Spleen (tissue), 11 donors: ENCODE data around the gene SDK2. TPM values are rescaled to one million over a fixed set of nuclear protein-coding genes. Genes with fewer than 3 reads are reported as not detected.
A peak's percentile ranks its signal among the peaks of the same experiment; 100 is the strongest.

Experiments used
- DNase-seq: peaks from one replicate; pipeline ENCODE4 v3.0.0-alpha.2; 2020
- H3K27ac ChIP-seq, 8 donors: fragments of 200-600 bp; sonication (generic) in 7 of 8; 1 replicate in 4 of 8; 2 replicates in 4 of 8; pipeline versions ENCODE4 v1.5.0 to v1.8.0; 2016 to 2021; ENCODE audit warnings: inconsistent platforms in 4 of 8, mild to moderate bottlenecking in 4 of 8, moderate library complexity in 1 of 8
- H3K27me3 ChIP-seq, 7 donors: fragments of 200-600 bp; sonication (generic) in 6 of 7; replicated peaks in 1 of 7; 1 replicate in 4 of 7; 2 replicates in 3 of 7; pipeline versions ENCODE4 v1.5.0 to v1.8.0; 2016 to 2021; ENCODE audit warnings: inconsistent platforms in 3 of 7, mild to moderate bottlenecking in 1 of 7
- H3K36me3 ChIP-seq, 6 donors: fragments of 200-600 bp; sonication (generic) in 5 of 6; 1 replicate in 4 of 6; 2 replicates in 2 of 6; pipeline versions ENCODE4 v1.5.0 to v1.8.0; 2016 to 2021; ENCODE audit warnings: inconsistent platforms in 2 of 6
- H3K4me1 ChIP-seq, 6 donors: fragments of 200-600 bp; sonication (generic) in 5 of 6; 1 replicate in 3 of 6; 2 replicates in 3 of 6; pipeline versions ENCODE4 v1.5.0 to v1.8.0; 2016 to 2021; ENCODE audit warnings: inconsistent platforms in 3 of 6
- H3K4me3 ChIP-seq, 8 donors: fragments of 200-600 bp; sonication (generic) in 7 of 8; 1 replicate in 4 of 8; 2 replicates in 4 of 8; pipeline versions ENCODE4 v1.5.0 to v1.8.0; 2016 to 2021; ENCODE audit warnings: inconsistent platforms in 4 of 8, mild to moderate bottlenecking in 4 of 8, moderate library complexity in 2 of 8
- H3K9me3 ChIP-seq, 8 donors: fragments of 200-600 bp; sonication (generic) in 7 of 8; 1 replicate in 4 of 8; 2 replicates in 4 of 8; pipeline versions ENCODE4 v1.5.0 to v1.8.0; 2016 to 2021; ENCODE audit warnings: inconsistent platforms in 4 of 8
- CTCF ChIP-seq, 11 experiments: fragments of 200-600 bp in 7 of 11; fragments of 450-650 bp in 4 of 11; sonication (generic) in 4 of 11; IDR thresholded peaks in 8 of 11; conservative IDR thresholded peaks in 3 of 11; 1 replicate in 7 of 11; 2 replicates in 4 of 11; pipeline versions ENCODE4 v1.4.0 to v1.8.0; 2016 to 2021; ENCODE audit warnings: antibody characterized with exemption in 11 of 11, inconsistent platforms in 4 of 11, mild to moderate bottlenecking in 1 of 11
- POLR2A ChIP-seq, 3 donors: fragments of 450-650 bp; IDR thresholded peaks; one replicate each; pipeline ENCODE4 v1.5.1; 2017; ENCODE audit warnings: antibody characterized with exemption in 3 of 3, mild to moderate bottlenecking in 1 of 3
- POLR2AphosphoS5 ChIP-seq, 3 donors: sonication (generic); formaldehyde crosslinking; IDR thresholded peaks; one replicate each; pipeline ENCODE4 v1.5.1; 2017; ENCODE audit warnings: antibody characterized with exemption in 3 of 3
- WGBS, 5 donors: extraction: QIAGEN DNeasy Blood & Tissue Kit in 3 of 5; methylation state at CpG; one replicate each; pipeline versions ENCODE4 v1.1.5 to v1.1.7; 2013 to 2018; 5-methylcytosine and 5-hydroxymethylcytosine counted together
- intact Hi-C: fragments of 100-400 bp; cut with DNase I; formaldehyde crosslinking; loops from one replicate; pipeline ENCODE4 v1.15.0; 2023; ENCODE audit warnings: low total_unique reads
- polyA plus RNA-seq, 3 donors: library from polyadenylated mRNA; stranded (reverse); fragments of 200-250 nt; gene quantifications; one replicate each; pipeline ENCODE4 v1.2.1, GENCODE V29; 2013
- total RNA-seq, 7 donors: library from RNA; depleted of rRNA in 3 of 7; stranded (reverse); fragments of >200 nt in 3 of 7; fragmentation: NEBNext Ultra II Directional in 4 of 7; extraction: Animal tissue kit (Norgen Biotek cat#: 25700) in 4 of 7; gene quantifications; one replicate each; pipeline versions ENCODE4 v1.1.0 to v1.2.1, GENCODE V29; 2016 to 2021
- donor health status: healthy with polysubstance abuse.
- donor health status: DM: no; HTN: no; CAD: no; lungs with moderate emphysema.
- donor health status: DM: no; HTN: no; CAD: no.
- donor health status: Bipolar disorder and iron deficiency.
- donor health status: healthy.
- donor health status: DM: no; HTN: no; CAD: no.
- donor health status: DM: yes; HTN: yes; CAD: no.

The SDK2 gene
- total and polyA plus RNA-seq, 10 donors = 0.86 to 16.5 (median 9.7) TPM

GRCh38 chr17:73302189-73302588 lies 342.1 kb downstream of the SDK2 start:
- Histone ChIP-seq H3K27me3 (peaks cover 0 to 11% (median 0%) of the 10 kb centered on the region in 7 donors), H3K4me3 (no peak overlapping the region), H3K27ac (peak overlapping the region in 5 of 8 donors; percentile 8 to 91 (median 15)), H3K9me3 (no peaks in the 10 kb centered on the region), H3K36me3 (no peaks in the 10 kb centered on the region), H3K4me1 (peaks cover 18 to 89% (median 45%) of the 10 kb centered on the region in 6 donors)
- no peak for DNase-seq
- no peak for TF ChIP-seq POLR2AphosphoS5 (IDR thresholded peaks at IDR 0.05)
- TF ChIP-seq POLR2A (IDR thresholded peaks at IDR 0.05) = no peak
- TF ChIP-seq CTCF (IDR thresholded peaks at IDR 0.05 in 8 of 11, conservative IDR thresholded peaks at IDR 0.05 in 3 of 11) = no peak
- WGBS, 5 donors = 69 to 84% (median 78%) methylated on average over 3 of the region's 3 CpGs
- intact Hi-C loops = no loop called here

GRCh38 chr17:73301369-73301768 lies 342.9 kb downstream of the SDK2 start:
- DNase-seq = no peak
- TF ChIP-seq POLR2A (IDR thresholded peaks at IDR 0.05) (no peak), CTCF (IDR thresholded peaks at IDR 0.05 in 8 of 11, conservative IDR thresholded peaks at IDR 0.05 in 3 of 11) (no peak), POLR2AphosphoS5 (IDR thresholded peaks at IDR 0.05) (no peak)
- Histone ChIP-seq H3K36me3 (no peaks in the 10 kb centered on the region), H3K27ac (peak overlapping the region in 1 of 8 donors; percentile 91), H3K4me3 (no peak overlapping the region), H3K9me3 (no peaks in the 10 kb centered on the region), H3K27me3 (peaks cover 0 to 11% (median 0%) of the 10 kb centered on the region in 7 donors), H3K4me1 (peaks cover 18 to 81% (median 37%) of the 10 kb centered on the region in 6 donors)
- 85 to 94% (median 94%) methylated on average over 2 of the region's 2 CpGs for WGBS, 5 donors
- intact Hi-C loops = no loop called here

GRCh38 chr17:73300392-73300791 lies 343.9 kb downstream of the SDK2 start:
- Histone ChIP-seq H3K27ac (peak overlapping the region in 2 of 8 donors; percentile 6 to 42), H3K27me3 (peaks cover 0 to 6% (median 0%) of the 10 kb centered on the region in 7 donors), H3K4me1 (peaks cover 10 to 71% (median 28%) of the 10 kb centered on the region in 6 donors), H3K4me3 (no peak overlapping the region), H3K9me3 (no peaks in the 10 kb centered on the region), H3K36me3 (no peaks in the 10 kb centered on the region)
- intact Hi-C loops = no loop called here
- 83 to 96% (median 92%) methylated on average over 3 of the region's 3 CpGs for WGBS, 5 donors
- no peak for DNase-seq
- TF ChIP-seq POLR2AphosphoS5 (IDR thresholded peaks at IDR 0.05) = no peak
- no peak for TF ChIP-seq CTCF (IDR thresholded peaks at IDR 0.05 in 8 of 11, conservative IDR thresholded peaks at IDR 0.05 in 3 of 11)
- no peak for TF ChIP-seq POLR2A (IDR thresholded peaks at IDR 0.05)

GRCh38 chr17:73297934-73298861 lies 346.0 kb downstream of the SDK2 start:
- intact Hi-C loops = no loop called here

More at GRCh38 chr17:73297934-73298861, 346.0 kb downstream of the SDK2 start:
- Histone ChIP-seq H3K27me3 (no peaks in the 10 kb centered on the region), H3K27ac (peak overlapping the region in 7 of 8 donors; percentile 1 to 68 (median 35)), H3K36me3 (no peaks in the 10 kb centered on the region), H3K4me3 (peak overlapping the region in 1 of 8 donors; percentile 15), H3K4me1 (peaks cover 6 to 70% (median 22%) of the 10 kb centered on the region in 6 donors), H3K9me3 (no peaks in the 10 kb centered on the region)
- no peak for DNase-seq
- 27 to 34% (median 33%) methylated on average over 15 of the region's 15 CpGs for WGBS, 5 donors
- peak in 2 of 3 donors; percentile 34 to 36 for TF ChIP-seq POLR2AphosphoS5 (IDR thresholded peaks at IDR 0.05)
- TF ChIP-seq CTCF (IDR thresholded peaks at IDR 0.05 in 8 of 11, conservative IDR thresholded peaks at IDR 0.05 in 3 of 11) = no peak
- no peak for TF ChIP-seq POLR2A (IDR thresholded peaks at IDR 0.05)
